Ishikawa (cell line): ENCODE results near the gene BCL2L12.

Experiments used
- EP300 ChIP-seq: IDR thresholded peaks from 2 replicates; pipeline ENCODE4 v1.6.1; 2012; ENCODE audit warnings: borderline replicate concordance
- NFIC ChIP-seq: IDR thresholded peaks from 2 replicates; pipeline ENCODE4 v1.6.1; 2012
- RAD21 ChIP-seq: IDR thresholded peaks from 2 replicates; pipeline ENCODE4 v1.6.1; 2012; ENCODE audit warnings: low read depth

DNA sequence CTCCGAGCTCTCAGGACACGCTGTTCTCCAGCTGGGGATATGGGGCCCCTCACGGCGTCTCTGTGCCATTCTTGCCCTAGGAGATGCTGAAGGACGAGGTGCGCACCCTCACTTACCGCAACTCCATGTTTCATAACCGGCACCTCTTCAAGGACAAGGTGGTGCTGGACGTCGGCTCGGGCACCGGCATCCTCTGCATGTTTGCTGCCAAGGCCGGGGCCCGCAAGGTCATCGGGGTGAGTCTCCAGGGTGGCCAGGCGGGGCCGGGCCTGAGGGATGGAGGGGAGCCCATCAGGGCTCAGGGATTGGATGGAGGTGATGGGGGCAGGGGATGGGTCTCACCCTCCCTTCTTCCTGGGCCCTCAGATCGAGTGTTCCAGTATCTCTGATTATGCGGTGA lies 16.1 kb downstream of the BCL2L12 start:
- TF ChIP-seq EP300: no peak
- no peak for TF ChIP-seq RAD21
- TF ChIP-seq NFIC: no peak
